Prostate gland (tissue), 2 donors: ENCODE results near the gene EYA4. TPM values are rescaled to one million over a fixed set of nuclear protein-coding genes. Genes with fewer than 3 reads are reported as not detected.

Experiments
- DNase-seq: peaks from one replicate; pipeline ENCODE4 v3.0.0-alpha.2; 2019; ENCODE audit warnings: low spot score
- H3K27ac ChIP-seq, 2 donors: fragments of 200-600 bp; sonication (generic); 2 replicates each; pipeline ENCODE4 v1.5.1; 2017 to 2019
- H3K27me3 ChIP-seq: fragments of 200-600 bp; sonication (generic); replicated peaks from 2 replicates; pipeline ENCODE4 v1.5.1; 2019; ENCODE audit not compliant: insufficient read depth
- H3K36me3 ChIP-seq, 2 donors: fragments of 200-600 bp; sonication (generic); 1 replicate in 1 of 2; 2 replicates in 1 of 2; pipeline versions ENCODE4 v1.5.1 to v1.8.1; 2017 to 2019
- H3K4me1 ChIP-seq: fragments of 200-600 bp; sonication (generic); replicated peaks from 2 replicates; pipeline ENCODE4 v1.5.1; 2019
- H3K4me3 ChIP-seq, 2 donors: fragments of 200-600 bp; sonication (generic); 2 replicates each; pipeline ENCODE4 v1.5.1; 2017 to 2019
- H3K9me3 ChIP-seq: fragments of 200-600 bp; sonication (generic); 2 replicates; pipeline ENCODE4 v1.5.1; 2017
- CTCF ChIP-seq, 4 experiments: fragments of 200-600 bp in 2 of 4; fragments of 450-650 bp in 2 of 4; sonication (generic) in 2 of 4; IDR thresholded peaks; 1 replicate in 3 of 4; 2 replicates in 1 of 4; pipeline ENCODE4 v1.5.1; 2016 to 2019; ENCODE audit warnings: antibody characterized with exemption in 4 of 4, mild to moderate bottlenecking in 2 of 4, moderate library complexity in 2 of 4
- POLR2A ChIP-seq: fragments of 450-650 bp; IDR thresholded peaks from one replicate; pipeline ENCODE4 v1.6.1; 2016; ENCODE audit warnings: antibody characterized with exemption, mild to moderate bottlenecking
- POLR2AphosphoS5 ChIP-seq: sonication (generic); formaldehyde crosslinking; IDR thresholded peaks from one replicate; pipeline ENCODE4 v1.6.1; 2017; ENCODE audit warnings: antibody characterized with exemption
- WGBS: methylation state at CpG from one replicate; pipeline ENCODE4 v1.1.5; 2018; 5-methylcytosine and 5-hydroxymethylcytosine counted together
- intact Hi-C: fragments of 100-400 bp; cut with DNase I; formaldehyde crosslinking; loops from one replicate; pipeline ENCODE4 v1.14.2; 2022
- total RNA-seq, 2 donors: library from RNA; depleted of rRNA; stranded (reverse); fragments of >200 nt; gene quantifications; one replicate each; pipeline ENCODE4 v1.1.0, GENCODE V29; 2016

Gene EYA4
- total RNA-seq, 2 donors from 2014 or later: 4.1 to 7.3 TPM

DNA sequence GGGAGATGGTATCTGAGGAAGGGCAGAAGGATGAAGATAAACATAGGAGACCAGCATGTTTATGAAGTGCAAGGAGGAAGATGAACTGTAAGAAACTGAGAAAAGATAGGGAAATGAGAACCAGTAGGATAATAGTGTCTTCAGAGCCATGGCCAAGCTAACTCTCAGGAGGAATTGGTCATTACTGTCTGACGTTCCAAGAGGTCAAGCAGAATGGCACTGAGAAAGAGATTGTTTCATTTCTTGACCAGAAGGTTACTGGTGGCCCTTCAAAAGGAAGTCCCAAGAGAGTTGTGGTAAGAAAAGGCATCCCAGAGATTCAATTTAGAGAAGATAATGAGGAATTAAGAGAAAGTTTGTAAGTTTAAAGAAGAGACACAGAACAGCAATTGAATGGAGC lies 47.5 kb downstream of the EYA4 start:
- no peaks in the 10 kb centered on the region for H3K36me3 ChIP-seq
- no peaks in the 10 kb centered on the region for H3K4me1 ChIP-seq
- H3K27me3 ChIP-seq: no peaks in the 10 kb centered on the region
- H3K4me3 ChIP-seq: no peak overlapping the region
- 84% methylated on average over 1 of the region's 1 CpG for WGBS
- no peak overlapping the region for H3K27ac ChIP-seq
- TF ChIP-seq CTCF (IDR thresholded peaks at IDR 0.05) (no peak), POLR2A (no peak), POLR2AphosphoS5 (no peak)
- intact Hi-C loops: no loop called here
- H3K9me3 ChIP-seq: no peaks in the 10 kb centered on the region
- no peak for DNase-seq

GRCh38 chr6:133289733-133290306 lies 48.7 kb downstream of the EYA4 start:
- no peak overlapping the region for H3K4me3 ChIP-seq
- no peaks in the 10 kb centered on the region for H3K9me3 ChIP-seq
- no peak overlapping the region for H3K27ac ChIP-seq
- no peaks in the 10 kb centered on the region for H3K36me3 ChIP-seq
- H3K27me3 ChIP-seq: no peaks in the 10 kb centered on the region
- no peak for TF ChIP-seq CTCF (IDR thresholded peaks at IDR 0.05)
- TF ChIP-seq POLR2A: no peak
- no peak for TF ChIP-seq POLR2AphosphoS5
- no peak for DNase-seq
- 71% methylated on average over 5 of the region's 5 CpGs for WGBS
- intact Hi-C loops: no loop called here
- H3K4me1 ChIP-seq: no peaks in the 10 kb centered on the region

GRCh38 chr6:133290930-133291329 lies 49.8 kb downstream of the EYA4 start:
- no peak for TF ChIP-seq POLR2A
- TF ChIP-seq POLR2AphosphoS5: no peak
- TF ChIP-seq CTCF (IDR thresholded peaks at IDR 0.05): no peak
- 13% methylated on average over 1 of the region's 1 CpG for WGBS
- intact Hi-C loops: no loop called here

GRCh38 chr6:133291671-133292070 lies 50.5 kb downstream of the EYA4 start:
- no peak overlapping the region for H3K27ac ChIP-seq
- no peak overlapping the region for H3K4me3 ChIP-seq
- 28% methylated on average over 1 of the region's 1 CpG for WGBS
- no peaks in the 10 kb centered on the region for H3K36me3 ChIP-seq
- intact Hi-C loops: no loop called here
- no peak for DNase-seq
- no peak for TF ChIP-seq CTCF (IDR thresholded peaks at IDR 0.05)
- TF ChIP-seq POLR2A: no peak
- TF ChIP-seq POLR2AphosphoS5: no peak
- H3K27me3 ChIP-seq: no peaks in the 10 kb centered on the region
- H3K4me1 ChIP-seq: no peaks in the 10 kb centered on the region
- H3K9me3 ChIP-seq: no peaks in the 10 kb centered on the region

More at GRCh38 chr6:133290930-133291329, 49.8 kb downstream of the EYA4 start:
- Histone ChIP-seq H3K4me3 (no peak overlapping the region), H3K9me3 (no peaks in the 10 kb centered on the region), H3K36me3 (no peaks in the 10 kb centered on the region), H3K27ac (no peak overlapping the region), H3K27me3 (no peaks in the 10 kb centered on the region), H3K4me1 (no peaks in the 10 kb centered on the region)
- no peak for DNase-seq

DNA sequence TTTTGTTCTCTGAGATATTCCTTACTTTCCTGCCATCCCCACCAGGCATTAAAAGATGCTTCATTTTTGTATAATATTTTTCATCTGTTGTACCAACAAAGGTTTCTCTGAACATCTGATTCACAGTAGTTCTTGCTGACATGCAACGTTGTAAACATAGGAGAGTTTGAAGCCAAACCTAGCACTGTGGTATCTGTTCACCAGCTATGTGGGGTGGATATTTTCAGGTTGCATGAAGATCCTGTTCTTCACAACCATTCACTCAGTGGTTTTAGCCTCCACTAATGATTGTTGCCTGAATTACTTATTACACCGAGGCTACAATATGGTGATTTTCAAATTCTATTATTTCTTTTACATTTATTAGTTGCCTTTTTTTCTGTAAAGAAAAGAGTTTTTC lies 56.5 kb downstream of the EYA4 start:
- no peaks in the 10 kb centered on the region for H3K4me1 ChIP-seq
- intact Hi-C loops: no loop called here
- DNase-seq: no peak
- H3K9me3 ChIP-seq: no peaks in the 10 kb centered on the region
- H3K27me3 ChIP-seq: no peaks in the 10 kb centered on the region
- H3K36me3 ChIP-seq: no peaks in the 10 kb centered on the region
- no peak overlapping the region for H3K4me3 ChIP-seq
- TF ChIP-seq POLR2A (no peak), POLR2AphosphoS5 (no peak), CTCF (IDR thresholded peaks at IDR 0.05) (no peak)
- no peak overlapping the region for H3K27ac ChIP-seq
- 45% methylated on average over 2 of the region's 2 CpGs for WGBS
